GM19467 (cell line): Measurements from ENCODE around the gene SAG.
A peak's percentile ranks its signal among the peaks of the same experiment; 100 is the strongest.

Source experiments
- ATAC-seq: cut with Tn5 transposase; IDR thresholded peaks from one replicate; pipeline ENCODE4 v1.9.1; 2021; ENCODE audit warnings: mild to moderate bottlenecking, moderate library complexity; ENCODE audit not compliant: unreplicated experiment

SAG gene

GRCh38 chr2:233353769-233354499 lies 46.3 kb downstream of the SAG start, which contains the start of gene DGKD:
TSS of gene DGKD (plus strand) at chr2:233354494. CDS start at chr2:233354519, 25 bp downstream.
- peak; percentile 33 for ATAC-seq

GRCh38 chr2:233354500-233354924 lies 46.9 kb downstream of the SAG start:
- peak; percentile 31 for ATAC-seq

- no peak for ATAC-seq
Observed at GRCh38 chr2:233354971-233355574, 47.5 kb downstream of the SAG start.

GRCh38 chr2:233355916-233356315 lies 48.3 kb downstream of the SAG start:
- ATAC-seq, result no peak

- no peak for ATAC-seq
Observed at GRCh38 chr2:233356546-233357308, 49.1 kb downstream of the SAG start.

GRCh38 chr2:233358335-233358734 lies 50.7 kb downstream of the SAG start:
- no peak for ATAC-seq

- no peak for ATAC-seq
Observed at GRCh38 chr2:233358947-233359346, 51.3 kb downstream of the SAG start.

- ATAC-seq, result no peak
Observed at GRCh38 chr2:233359823-233360222, 52.2 kb downstream of the SAG start.

GRCh38 chr2:233360771-233361176 lies 53.2 kb downstream of the SAG start:
- no peak for ATAC-seq

GRCh38 chr2:233361297-233361696 lies 53.7 kb downstream of the SAG start:
- ATAC-seq, result no peak

GRCh38 chr2:233362742-233363141 lies 55.1 kb downstream of the SAG start:
- ATAC-seq, result no peak

GRCh38 chr2:233363744-233364235 lies 56.2 kb downstream of the SAG start:
- no peak for ATAC-seq

- no peak for ATAC-seq
Observed at GRCh38 chr2:233365861-233366520, 58.4 kb downstream of the SAG start.

GRCh38 chr2:233367586-233367985 lies 60.0 kb downstream of the SAG start:
- no peak for ATAC-seq

GRCh38 chr2:233368756-233369155 lies 61.1 kb downstream of the SAG start:
- no peak for ATAC-seq

- ATAC-seq, result no peak
Observed at GRCh38 chr2:233369462-233369861, 61.8 kb downstream of the SAG start.

- no peak for ATAC-seq
Observed at GRCh38 chr2:233369897-233370685, 62.5 kb downstream of the SAG start.

- no peak for ATAC-seq
Observed at GRCh38 chr2:233371641-233372040, 64.0 kb downstream of the SAG start.

GRCh38 chr2:233372855-233373254 lies 65.2 kb downstream of the SAG start:
- no peak for ATAC-seq

GRCh38 chr2:233373316-233373715 lies 65.7 kb downstream of the SAG start:
- no peak for ATAC-seq
